GM18505 (cell line): ENCODE results near the gene STAT1.
A peak's percentile ranks its signal among the peaks of the same experiment; 100 is the strongest.
"Not testable (repeated sequence)": the region's sequence is repeated elsewhere in the genome, so short reads cannot be mapped to it uniquely, and the experiment has no call there.

Experiments
- ATAC-seq: cut with Tn5 transposase; IDR thresholded peaks from one replicate; pipeline ENCODE4 v1.9.1; 2021; ENCODE audit not compliant: unreplicated experiment
- POLR2A ChIP-seq: IDR thresholded peaks from 4 replicates; pipeline ENCODE4 v1.6.1; 2011; ENCODE audit warnings: borderline replicate concordance; ENCODE audit not compliant: insufficient read depth, insufficient read length; ENCODE audit errors: extremely low read depth

Gene STAT1

DNA sequence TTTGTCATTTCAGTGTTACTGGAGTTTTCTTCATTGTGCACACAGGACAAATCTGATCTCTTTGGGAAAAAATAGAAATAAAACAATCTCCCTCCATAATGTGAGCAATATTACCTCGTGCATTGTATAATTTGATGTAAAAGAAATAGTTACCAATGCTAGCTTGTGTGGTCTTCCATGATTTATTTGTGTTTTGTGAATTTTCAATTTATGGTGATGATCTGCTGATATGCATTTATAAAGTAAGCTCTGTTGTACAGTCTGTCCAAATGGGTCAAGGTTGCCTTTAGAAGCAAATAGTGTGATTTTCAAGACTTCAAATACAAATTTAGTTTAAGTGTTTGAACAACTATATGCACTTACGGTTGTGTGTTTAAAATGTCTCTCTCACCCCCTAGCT, 50.9 kb downstream of the STAT1 start:
- ATAC-seq: no peak
- no peak for TF ChIP-seq POLR2A

DNA sequence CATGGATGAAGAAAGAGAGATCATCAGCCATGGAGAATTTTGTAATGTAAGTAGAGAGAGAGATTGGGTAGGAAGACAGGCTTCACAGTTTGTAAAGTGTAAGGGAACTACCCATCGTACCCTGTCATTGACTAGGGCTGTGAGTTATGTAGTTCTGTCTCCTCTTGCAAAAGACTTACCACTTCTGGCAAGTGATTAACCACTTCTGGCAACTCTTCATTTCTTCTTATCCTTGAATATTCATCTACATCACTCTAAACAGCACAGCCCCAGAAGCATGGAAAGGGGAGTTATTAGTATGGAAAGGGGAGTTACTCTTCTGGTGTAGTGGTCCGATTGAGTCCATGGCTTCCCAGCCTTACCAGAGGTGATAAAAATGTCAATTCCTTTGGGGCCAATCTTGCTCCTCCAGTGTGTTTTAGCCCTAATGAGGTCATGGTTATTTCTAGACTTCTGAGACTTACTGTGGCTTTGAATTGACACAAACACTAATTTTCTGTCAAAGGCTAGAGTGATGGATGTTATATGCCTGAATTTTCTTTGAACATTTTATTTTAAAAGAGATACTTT, 52.0 kb downstream of the STAT1 start:
- ATAC-seq: no peak
- TF ChIP-seq POLR2A: peak; percentile 63

DNA sequence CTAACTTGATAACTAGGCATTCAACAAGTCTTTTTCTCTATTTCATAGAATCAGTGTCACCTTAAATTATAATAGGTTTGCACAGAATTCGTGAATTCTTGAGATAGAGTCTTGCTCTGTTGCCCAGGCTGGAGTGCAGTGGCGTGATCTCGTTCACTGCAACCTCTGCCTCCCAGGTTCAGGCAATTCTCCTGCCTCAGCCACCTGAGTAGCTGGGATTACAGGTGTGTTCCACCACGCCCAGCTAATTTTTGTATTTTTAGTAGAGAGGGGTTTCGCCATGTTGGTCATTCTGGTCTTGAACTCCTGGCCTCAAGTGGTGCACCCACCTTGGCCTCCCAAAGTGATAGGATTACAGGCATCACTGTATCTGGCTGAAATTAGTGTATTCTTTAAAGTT, 52.9 kb downstream of the STAT1 start:
- ATAC-seq: not testable (repeated sequence)

DNA sequence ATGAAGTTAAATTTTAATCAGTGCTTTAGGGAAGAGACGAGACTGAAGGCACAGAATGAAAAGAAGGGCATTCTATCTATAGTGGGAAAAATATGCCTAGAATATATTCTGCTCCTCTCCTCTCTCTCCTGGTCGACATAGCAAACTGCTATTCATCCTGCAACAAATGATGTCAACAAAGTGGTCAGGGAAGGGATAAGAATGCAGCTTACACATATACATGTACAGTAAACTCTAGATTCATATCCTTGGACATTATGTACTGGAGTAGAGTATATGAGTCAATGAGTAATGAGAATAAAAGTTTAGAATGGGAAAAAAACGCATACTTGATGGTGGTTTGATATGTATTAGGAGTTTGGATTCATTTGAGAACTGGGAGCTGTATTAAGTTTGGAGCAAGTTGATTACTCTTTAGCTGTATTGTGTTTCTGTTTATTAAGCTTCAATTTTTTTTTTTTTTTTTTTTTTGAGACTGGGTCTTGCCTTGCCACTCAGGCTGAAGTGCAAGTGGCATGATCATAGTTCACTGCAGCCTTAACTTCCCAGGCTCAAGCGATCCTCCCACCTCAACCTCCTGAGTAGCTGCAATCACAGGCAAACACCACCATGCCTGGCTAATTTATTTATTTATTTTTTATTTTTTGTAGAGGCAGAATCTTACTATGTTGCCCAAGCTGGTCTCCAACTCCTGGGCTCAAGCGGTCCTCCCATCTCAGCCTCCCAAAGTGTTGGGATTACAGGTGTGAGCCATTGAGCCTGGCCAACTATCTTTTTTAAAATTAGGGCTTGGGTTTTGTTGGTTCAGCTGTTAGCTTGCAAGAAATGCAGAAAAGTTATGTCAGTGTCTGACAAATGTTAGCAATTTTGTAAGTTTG, 53.8 kb downstream of the STAT1 start:
- ATAC-seq: no peak
- TF ChIP-seq POLR2A: peak; percentile 43

DNA sequence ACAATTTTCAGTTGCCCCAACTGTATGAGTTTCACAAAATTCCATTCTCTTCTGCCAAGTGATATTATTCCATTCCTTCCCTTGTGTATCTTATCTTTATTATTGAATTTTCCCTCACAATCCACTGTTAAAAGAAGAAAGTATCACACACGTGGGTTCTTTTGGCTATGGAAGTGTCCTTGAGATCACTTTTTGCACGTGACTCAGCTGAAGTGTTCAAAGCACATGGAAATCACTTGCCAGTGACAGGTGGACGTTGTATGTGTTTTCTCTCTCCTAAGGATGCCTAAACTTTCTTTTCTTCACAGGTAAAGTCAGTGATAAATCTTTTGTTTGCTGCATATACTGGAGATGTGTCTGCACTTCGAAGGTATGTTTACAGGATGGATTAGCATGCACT, 60.7 kb downstream of the STAT1 start:
- ATAC-seq: no peak
- no peak for TF ChIP-seq POLR2A

DNA sequence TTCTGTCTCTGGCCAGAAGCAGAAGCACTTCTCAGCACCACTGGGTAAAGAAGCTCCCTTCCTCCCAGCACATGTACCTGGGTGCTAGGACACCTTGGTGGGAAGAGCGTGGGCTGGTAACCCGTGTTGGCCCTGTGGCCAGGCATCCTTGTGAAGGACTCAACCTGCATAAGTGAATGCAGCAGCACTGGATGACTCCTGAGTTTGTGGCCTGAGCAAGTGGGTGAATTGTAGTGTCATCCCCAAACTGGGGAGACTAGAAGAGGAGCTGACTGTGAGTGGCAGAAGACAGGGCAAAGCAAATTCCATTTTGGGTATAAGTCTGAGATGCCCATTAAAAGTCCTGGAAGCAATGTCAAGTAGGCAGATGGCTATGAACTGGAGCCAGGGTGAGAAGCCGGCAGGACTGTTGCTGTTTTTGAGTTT, 63.4 kb downstream of the STAT1 start:
- no peak for ATAC-seq
- TF ChIP-seq POLR2A: no peak

DNA sequence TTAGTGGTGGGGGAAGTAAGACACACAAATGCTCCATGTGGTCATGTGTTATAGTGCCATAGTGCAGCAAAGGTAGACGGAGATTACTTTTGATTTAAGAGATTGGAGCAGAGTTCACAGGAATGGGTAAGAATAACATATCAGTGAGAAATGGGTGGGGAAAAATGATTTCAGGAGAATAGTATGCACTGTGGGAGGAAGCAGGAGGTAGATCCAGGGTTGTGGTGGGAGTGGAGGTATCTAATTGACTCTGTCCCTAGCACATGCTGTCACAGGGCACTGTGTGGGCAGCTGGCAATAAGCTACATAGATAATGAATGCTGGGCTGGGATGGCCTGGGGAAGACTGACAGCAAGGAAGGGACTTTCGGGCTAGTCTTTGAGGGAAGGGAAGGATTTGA, 65.3 kb downstream of the STAT1 start:
- TF ChIP-seq POLR2A: no peak
- no peak for ATAC-seq

DNA sequence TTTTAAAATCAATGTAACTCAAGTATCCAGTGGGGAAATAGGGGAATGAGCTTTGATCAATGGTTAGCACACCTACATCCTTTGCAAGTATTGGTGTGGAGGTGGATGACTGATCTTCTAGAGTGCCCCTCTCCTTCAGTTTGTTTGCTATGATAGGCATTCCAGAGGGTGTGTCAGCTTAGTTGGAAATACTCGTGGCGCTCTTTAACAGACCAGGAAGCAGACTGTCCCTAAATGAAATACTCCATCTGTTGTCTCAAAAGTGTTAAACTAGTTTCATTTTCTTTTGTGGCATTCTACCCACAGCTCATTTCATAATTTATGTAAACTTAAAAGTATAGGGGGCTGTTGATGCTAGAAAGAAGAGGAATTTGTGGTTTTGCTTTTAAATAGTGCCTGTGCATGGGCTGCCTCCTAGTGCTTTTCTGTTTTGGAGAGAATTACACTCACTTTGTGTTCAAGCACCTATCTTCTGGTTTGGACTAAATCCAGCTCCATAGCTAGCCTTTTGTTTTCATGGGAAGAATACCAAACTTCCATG, 66.2 kb downstream of the STAT1 start:
- peak; percentile 66 for ATAC-seq

DNA sequence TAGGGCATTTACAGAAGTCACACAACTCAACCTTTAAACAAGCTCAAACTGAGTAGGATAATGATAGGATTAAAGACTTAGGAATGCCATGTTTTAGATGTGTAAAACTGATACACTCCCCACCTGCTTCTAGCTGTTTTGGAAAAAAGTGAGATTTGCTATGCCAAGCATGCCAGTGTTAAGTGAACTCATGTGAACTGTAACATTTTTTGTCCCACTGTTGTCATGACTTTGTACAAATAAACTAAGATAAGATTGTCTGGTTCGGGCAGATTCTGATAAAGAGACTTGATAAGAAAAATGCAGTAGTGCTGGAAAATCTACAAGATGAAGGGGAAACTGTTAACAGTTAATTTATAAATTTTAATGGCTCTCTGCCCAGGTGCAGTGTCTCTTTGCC, 66.8 kb downstream of the STAT1 start:
- ATAC-seq: no peak

More for the DNA sequence above, 66.2 kb downstream of the STAT1 start:
- no peak for TF ChIP-seq POLR2A

DNA sequence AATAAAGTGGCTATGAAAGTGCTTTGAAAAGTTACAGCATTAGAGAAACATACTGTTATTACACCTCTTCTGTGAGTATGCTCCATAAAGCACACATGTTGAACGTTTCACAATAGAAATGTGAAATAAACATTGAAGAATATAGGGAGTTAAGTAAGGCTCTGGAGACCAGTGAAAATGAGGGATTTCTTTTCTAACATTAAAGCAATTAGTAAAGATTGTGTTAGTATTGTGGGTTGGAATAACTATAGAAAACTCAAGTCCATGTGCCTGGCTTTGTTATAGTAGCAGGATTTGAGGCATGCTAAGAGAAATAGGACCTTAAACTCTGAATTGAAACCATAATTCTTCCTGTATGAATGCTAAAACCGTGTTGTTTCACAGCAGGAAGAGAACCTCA, 70.3 kb downstream of the STAT1 start:
- TF ChIP-seq POLR2A: no peak

More for the DNA sequence above, 66.8 kb downstream of the STAT1 start:
- TF ChIP-seq POLR2A: no peak

DNA sequence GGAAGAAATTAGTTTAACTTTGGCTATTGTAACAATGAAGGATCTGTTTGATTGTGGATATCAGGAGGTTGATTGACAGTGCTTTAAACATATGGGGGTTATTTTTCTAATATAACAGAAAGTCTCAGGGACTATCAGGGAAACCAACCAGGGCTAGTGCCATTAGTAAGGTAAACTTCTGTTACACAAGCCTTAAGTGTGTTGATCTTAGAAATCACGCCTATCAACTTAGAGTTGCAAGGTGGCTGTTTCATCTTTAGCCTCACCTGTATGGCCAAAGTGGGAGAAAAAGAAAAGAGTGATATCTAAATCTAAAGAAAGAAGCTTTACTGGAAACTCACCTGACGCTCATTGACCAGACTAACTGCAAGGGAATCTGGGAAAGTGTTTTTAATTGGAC, 71.3 kb downstream of the STAT1 start:
- ATAC-seq: no peak
- TF ChIP-seq POLR2A: no peak

More for the DNA sequence above, 70.3 kb downstream of the STAT1 start:
- ATAC-seq: no peak

DNA sequence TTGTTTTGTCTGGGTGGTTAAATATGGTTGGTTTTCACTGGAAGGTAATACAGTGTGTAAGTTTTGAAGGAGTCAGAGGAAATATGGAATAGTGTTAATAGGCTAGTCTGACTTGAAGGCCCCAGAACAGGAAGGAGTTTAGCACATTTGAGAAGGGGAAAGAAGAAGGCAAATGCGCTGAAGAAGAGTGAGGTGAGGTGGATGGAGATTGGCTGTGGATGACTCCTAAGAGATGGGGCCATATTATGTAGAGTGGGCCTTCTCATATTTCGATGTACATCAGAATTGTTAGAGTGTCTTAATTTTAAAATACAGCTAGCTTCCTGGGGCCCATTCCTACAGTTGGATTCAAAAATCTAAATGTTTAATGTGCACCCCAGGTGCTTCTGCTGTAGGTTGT, 72.4 kb downstream of the STAT1 start:
- no peak for ATAC-seq
- peak; percentile 14 for TF ChIP-seq POLR2A

DNA sequence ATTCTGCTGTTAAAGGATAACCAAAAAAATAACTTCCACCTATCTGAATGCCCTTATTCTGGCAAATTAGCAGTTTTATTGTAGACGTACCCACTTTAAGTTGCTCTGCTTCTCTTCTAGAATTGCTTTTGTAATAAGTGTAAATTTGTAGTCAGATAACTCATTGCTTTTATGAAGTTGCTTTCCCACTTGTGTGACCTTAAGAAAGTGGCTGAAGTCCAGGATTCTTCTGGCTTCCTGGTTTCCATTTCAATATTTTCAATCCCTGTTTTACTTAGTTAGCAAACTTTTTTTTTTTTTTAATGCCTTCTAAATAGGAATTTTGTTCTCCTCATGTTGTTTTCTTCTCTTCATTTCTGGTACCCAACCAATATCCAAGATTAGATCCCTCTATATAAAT, 73.5 kb downstream of the STAT1 start:
- ATAC-seq: no peak
- no peak for TF ChIP-seq POLR2A

DNA sequence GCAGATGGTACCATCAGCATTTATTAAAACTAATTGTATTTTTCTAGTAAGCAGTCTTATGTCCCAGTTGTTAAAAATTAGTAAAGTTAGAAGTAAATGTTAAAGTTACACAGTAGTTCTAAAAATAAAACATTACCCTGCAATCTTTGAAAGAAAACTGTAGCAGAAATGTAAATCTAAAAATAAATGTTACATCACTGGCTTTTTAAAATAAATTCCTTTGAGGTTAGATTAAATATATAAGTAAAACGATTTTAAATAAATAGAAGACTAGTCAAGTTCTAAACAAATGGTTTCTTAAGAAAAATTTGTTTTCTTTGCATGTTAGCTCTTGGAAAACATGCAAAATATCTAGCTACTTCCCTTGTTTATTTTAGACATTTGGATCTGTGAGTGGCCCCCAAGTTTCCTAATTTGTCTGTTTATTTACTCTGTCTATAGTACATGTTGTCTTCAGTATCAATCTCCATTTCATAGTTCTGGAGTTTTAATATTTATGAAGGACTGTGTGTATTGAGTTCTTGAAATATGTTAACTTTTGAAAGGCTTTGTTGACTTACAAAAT, 75.1 kb downstream of the STAT1 start:
- no peak for TF ChIP-seq POLR2A
- ATAC-seq: no peak
